ENCODE data around the gene RNF113B.

Gene RNF113B

DNA sequence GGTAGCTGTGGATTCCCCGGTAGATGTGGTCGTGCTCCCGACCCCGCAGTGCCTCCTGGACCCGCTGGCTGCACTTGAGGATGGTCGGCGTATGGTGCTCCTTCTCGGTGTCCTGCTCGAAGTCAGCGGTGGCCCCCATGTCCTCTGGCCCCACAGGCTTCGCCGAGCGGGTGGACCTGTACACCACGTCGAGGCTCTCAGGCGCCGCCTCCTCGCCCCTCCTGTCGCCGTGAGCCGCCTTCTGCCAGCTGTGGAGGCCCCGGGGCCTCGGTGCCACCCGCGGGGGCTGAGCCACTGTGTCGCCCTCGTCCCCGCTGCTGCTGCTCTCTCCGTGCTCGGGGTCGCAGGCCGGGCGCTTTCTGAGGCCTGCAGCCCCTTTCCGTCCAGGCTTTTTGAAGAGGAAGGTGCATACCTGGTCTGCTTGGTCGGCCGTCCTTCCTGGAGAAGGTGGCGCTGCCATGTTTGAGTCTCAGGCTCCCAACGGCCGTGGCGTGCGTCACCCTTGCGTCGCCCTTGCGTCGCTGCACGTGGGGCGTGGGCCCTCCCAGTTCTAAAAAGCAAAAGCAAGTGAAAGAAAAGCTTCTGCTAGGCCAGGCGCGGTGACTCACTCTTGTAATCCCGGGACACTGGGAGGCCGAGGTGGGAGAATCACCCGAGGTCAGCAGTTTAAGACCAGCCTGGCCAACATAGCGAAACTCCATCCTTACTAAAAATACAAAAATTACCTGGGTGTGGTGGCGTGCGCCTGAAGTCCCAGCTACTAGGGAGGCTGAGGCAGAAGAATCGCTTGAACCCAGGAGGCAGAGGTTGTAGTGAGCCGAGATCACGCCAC is at the start of gene RNF113B:
TSS of gene RNF113B (minus strand) at position 493 of the 832 bp plus-strand sequence. CDS start at position 460, 33 bp downstream.
- ATAC-seq: no peak

DNA sequence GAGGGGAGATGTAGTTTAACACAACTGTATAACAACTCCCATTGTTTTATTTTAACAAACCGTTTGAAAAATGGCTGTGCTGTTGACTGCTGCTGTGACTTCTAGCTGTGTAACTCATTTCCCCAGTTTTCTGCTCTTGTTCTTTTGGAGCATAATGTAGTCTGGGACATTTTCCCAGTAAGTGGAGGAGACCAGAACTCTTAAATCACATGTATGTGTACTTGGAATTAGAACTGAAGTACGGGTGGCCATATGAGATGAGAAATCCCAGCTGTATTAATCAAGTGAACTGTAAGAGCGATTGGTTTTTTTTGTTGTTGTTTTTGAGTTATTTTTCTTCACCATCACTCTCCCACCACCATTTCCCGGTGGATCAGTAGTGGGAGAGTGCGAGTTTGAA is 49.4 kb upstream of the RNF113B start:
- ATAC-seq: no peak

DNA sequence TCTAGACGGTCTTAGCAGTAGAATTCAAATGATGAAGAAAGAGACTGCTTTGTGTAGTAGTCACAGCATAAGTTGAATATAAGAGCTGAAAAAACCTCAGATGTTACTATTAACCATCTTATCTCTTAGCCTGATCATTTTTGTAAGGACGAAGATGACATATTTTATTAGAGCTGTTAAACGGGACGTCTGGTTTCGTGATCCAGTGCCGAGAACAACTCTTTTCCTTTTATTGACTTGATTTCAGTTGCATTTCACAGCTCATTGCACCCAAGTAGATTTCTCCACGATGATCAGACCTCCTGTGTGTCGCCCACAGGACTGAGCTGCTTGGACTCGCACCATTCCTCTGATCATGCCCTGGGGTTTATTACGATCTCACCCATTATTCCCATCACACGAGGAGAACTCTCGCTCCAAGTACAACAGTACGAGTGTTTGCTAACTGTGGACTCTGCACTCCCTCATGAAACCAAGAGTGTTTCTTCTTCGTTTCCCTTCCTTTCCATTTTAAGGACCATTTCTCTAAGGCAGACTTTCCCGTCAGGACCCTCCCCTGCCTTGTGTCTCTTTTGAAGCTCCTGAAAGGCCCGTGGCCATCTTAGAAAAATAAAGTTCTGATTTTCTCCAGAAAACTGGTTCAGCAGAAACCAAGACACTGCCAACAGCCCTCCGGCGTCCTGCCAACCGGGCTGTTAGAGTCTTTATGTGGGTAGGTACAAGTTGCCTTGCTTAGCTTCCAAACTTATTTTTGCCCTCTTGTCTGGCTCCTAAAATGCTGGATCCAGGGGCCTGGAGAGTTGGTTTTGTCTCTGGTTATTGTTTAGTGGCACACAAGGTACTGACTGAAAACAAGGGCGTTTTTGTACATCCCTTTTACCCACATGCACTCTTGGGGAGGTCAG is 48.2 kb upstream of the RNF113B start:
- ATAC-seq: no peak

DNA sequence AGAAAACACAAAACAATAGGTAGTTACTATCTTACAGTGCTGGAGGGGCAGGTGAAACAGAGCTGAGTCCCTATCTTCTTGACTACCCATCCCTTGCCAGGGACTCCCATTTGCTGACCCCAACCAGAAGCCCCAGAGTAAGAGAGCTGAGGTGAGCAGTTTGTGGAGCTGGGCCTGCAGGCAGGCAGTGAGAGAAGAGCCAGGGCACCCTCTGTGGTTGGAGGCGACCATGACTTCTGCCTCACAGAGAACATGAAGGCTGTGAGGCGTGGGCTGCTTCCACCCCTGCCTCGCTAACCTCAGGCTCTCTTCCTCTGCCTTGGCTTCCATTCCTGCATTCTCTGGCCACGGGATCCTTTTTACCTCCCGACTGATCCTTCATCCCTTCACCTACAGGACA is 47.5 kb upstream of the RNF113B start:
- no peak for ATAC-seq

DNA sequence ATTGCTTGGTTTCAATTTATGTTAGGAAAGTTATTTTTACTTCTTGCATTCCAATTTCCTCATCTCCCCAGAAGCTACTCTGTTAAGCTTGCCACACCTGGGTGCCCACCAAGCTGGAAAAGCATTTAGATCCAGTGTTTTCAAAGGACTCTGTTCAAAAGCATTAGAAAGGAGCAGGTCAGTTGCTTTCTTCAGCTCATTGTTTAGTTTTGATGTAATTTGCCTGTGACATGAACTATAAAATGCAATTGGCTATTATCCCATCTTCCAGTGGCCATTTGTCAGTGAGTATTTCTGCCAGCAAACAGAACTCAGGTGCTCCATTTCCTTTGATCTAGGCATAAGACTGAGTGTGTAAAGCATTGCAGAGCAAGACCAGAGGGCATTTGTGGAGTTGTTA is 46.7 kb upstream of the RNF113B start:
- no peak for ATAC-seq

DNA sequence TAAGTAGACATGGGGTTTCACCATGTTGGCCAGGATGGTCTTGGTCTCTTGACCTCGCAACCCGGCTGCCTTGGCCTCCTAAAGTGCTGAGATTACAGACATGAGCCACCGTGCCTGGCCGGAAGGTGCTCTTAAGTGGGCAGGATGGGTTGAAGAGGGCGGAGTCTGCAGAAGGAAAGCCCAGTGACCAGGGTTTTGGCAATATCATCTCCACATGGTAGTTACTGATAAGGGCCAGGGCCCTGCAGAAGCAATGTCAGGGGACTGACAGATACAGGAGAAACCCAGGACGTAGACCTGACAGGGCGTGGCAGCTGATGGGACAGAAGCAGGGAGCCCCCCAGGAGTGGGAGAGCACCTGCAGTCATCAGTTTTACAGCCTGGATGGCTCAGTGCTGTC is 45.7 kb upstream of the RNF113B start:
- ATAC-seq: no peak

DNA sequence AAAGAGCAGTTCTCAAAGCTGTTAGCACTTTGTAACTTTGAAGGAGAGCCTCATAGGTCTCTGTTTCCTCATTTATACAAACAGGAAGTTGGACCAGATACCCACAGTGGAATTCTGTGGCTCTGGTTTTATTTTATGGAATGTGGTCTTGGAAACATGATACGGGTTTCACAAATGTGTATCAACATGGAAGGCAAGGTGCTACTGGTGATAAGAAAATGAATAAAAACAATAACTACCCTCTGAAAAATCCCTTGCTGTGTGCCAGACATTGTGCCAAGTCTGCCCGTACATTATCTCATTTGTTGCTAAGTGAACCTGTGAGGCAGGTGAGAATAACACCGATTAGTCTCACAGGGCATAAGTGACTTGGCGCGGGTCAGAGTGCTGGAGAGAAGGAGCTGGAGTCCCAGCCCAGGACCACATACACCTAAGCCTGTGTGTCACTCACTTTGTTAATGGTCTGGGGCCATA is 45.0 kb upstream of the RNF113B start:
- ATAC-seq: no peak

DNA sequence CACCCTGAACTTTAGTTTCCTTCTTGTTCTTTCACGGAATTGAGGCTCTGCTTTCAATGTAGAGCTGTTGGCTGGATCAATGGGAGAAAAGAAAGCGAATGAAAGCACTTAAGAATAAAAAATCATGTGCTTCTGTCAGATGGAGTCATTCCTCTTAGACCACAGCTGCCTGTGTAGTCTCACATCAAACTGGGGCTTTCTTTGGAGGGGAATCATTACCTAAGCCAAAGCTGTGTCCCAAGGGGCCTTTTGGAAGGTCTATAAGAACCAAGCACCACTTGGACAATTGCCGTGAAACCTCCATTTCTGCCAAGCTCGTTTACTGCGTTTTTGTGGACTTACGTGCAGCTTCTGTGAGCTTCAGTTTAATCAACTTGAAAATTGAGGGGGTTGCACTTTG is 44.2 kb upstream of the RNF113B start:
- no peak for ATAC-seq

DNA sequence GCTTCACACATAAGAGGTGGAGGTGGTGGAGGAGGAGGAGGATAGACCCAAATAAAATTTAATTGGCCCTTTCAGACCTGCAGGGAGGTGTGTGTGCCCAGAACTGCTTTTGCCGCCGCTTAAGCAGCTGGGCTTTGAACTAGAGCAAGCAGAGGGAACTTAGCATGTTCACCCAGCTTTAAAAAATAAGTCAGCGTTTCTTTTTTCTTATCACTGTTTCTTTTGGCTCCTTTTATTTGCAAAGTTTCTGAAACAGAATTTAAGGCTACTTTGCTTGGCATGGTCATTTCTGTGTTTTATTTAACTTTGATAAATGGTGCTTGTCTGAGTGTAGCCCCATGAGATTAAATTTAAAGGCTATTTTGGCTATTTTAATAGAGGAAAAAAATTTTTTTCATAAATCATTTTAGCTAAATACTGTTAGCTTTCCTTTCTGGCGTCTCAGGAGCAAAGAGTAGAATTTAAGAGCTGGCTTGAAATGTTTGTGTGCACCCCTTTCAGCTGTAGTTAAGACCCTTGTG is 43.3 kb upstream of the RNF113B start:
- ATAC-seq: no peak

DNA sequence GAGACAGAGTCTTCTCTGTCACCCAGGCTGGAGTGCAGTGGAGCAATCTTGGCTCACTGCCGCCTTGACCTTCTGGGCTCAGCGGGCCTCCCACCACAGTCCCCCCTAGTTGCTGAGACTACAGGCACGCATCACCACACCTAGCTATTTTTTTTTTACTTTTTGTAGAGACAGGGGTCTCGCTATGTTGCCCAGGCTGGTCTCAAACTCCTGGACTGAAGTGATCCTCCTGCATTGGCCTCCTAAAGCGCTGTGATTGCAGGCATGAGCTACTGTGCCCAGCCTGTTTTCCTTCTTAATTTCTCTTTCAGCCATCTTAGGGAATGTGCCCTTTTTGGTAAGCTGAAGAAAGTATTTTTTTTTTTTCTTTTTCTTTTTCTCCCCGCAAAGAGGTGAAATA is 42.6 kb upstream of the RNF113B start:
- no peak for ATAC-seq

DNA sequence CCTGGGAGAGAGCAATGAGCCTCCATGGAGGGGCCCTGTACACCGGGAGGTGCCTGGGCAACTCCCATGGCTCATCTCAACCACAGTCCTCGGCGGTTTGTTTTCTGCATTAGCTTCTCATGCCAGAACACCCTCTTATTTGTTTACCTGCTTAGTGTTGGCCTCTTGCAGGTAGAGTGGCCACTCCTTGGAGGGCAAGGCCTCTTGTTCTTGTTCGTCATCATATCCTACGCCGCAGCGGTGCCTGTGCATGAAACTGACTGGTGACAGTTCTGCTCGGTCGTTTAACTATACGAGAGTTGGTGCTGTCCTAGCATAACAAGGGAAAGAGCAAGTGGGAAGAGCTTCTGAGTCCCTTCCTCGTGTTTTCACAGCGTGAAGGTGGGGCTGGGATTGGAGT is 40.5 kb upstream of the RNF113B start:
- no peak for ATAC-seq

DNA sequence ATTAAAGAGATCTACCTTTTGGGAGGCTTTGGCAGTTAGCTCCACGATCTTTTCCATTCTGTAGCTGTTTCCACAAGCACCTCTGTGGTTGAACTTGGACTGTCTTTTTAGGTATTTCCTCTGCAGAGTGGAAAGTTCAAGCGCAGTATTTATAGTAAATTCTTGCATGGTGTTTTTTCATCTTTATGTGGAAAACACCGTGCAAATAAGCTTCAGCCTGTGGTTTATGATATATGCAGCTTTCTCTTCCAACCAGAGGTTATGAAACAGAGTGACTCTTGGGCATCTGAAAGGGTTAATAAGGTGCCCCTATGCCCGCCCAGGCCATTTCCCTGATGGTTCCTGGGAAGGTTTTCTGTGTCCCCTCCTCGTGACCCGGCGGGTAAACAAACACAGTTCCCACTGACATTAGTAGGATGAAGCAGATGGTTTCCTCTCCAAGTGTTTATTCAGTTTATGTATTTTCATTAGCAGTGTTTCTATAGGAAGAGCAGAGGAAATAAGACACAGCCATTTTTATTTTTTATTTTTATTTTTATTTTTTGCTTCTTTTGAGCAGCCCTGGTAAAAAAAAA is 39.7 kb upstream of the RNF113B start:
- no peak for ATAC-seq

DNA sequence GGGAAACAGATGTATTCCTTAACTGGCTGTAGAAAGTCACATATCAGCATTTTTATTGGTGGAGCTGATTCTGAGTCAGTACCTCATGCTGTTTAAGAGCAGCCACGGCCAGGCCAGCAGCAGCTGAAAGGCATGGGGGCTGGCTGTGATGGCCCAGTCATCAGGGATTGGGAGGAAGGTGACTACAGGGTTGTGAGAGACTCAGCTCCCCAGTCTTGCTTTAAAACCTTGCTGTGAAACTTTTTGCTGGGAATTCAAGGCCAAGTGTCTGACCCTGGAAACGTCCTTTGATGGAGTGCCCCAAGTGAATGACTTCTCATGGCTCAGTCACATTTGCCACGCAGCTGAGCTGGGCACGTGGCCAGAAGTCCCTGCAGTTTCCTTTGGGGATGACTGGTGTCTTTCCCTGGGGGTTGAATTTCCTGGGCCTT is 39.1 kb upstream of the RNF113B start:
- no peak for ATAC-seq

DNA sequence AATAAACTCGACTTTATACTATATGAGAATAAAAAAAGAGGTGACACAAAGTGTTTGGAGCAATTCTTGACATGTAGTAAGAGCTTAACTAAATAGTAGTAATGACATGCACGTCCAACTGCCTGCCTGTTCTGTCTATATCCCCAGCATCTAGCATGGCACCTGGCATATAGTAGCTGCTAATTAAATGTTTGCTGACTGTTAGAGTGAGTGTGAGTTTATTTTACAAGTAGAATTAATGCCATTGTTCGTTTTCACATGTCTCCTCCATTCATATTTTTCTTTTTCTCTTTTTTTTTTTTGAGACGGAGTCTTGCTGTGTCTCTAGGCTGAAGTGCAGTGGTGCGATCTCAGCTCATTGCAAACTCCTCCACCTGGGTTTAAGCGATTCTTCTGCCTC is 38.4 kb upstream of the RNF113B start:
- ATAC-seq: no peak

DNA sequence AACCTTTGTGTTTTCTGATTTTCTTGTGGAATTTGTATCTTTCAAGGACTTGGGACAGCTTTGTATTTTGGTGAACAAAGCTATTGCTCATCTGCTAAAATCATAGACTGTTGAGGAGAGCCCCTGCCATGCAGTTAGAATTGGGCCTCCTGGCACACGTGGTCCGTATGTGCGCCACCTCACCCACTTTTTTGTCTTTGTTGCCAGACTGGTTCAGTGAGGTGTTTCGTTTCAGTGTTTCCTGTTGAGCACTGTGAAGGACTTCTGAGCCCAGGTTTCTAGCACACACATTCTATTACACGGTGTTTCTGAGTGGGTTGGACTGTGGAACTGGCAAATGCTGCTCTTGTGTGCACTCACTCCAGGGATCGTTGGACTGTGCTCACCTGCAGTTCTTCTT is 37.6 kb upstream of the RNF113B start:
- no peak for ATAC-seq

DNA sequence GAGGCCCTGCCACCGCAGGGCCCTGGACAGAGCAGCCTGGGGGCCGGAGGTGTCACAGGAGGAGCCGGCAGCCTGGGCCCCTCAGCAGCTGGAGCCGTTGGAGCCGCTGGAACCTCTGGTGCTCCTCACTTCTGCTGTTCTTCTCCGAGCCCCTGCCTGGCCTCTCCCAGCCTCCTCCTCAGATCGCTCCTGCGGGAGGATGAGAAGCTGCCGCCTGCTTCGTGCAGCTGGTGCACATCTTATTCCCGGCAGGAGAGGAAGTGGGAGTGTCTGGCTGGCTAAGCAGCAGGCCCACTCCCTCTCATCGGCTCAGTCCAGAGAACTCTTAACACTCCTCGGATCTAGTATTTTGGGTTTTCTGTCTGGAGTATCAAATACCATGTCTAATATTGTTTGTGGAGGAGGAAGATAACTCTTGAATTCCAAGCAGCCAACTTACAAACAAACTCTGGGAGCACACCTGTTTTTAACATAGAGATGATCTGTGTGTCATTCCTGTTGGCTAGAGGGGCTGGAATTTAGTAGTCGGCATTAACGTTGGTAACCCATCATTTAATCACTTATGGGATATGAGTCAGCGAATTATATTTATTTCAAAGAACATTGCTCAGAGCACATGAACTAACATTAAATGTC is 37.1 kb upstream of the RNF113B start:
- no peak for ATAC-seq

DNA sequence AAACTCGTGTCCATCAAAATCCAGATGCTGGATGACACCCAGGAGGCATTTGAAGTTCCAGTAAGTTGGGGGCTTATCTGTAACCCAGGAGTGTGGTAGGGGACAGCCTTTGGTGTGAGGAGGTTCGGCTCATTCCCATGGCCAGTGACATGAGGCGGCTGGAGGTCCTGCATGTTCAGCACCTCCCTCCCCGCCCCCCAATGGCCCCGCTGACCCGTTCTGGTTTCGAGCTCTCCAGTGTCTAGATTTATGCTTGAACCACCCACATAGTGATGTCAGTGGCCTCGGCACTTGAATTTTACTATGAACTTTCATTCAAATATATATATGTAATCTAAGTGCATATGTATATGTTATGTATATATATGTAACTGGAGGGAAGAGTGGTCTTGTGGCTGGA is 36.3 kb upstream of the RNF113B start:
- ATAC-seq: no peak

DNA sequence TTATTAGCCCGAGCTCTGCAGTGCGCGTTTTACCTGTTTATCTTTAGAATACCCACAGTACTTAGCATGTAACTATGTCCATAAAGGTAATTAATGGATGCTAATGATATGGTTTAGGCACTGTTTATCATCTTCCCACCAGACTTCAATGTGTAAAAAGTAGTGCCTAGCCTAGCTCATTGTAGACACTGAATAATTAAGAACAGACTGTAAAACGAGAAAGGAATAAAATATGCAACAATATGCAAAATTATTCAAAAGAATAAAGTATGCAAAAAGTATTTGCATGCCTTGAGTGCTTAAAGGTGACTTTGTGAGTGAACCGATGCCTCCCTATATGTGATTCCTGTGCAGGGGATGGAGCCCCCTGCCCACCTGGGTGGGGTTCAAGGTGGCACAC is 35.7 kb upstream of the RNF113B start:
- ATAC-seq: no peak

DNA sequence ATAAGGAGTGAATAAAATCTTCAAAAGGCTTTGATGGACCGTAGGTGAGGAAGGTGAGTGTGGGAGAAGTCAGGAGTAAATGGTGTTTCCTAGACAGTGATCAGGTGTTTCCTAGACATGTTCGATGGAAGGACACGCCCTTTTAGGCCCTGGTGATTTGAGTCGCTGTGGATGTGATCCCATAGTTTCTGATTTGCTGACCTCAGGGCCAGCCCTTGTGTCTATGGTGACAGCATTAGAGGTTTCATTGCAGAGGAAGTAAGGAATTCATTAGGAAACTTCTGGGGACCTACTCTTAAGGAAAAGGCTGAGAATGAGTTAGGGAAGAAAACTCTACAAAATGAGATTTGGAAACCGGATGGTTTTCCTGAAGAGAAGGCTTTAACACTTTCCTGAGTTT is 31.5 kb upstream of the RNF113B start:
- no peak for ATAC-seq

DNA sequence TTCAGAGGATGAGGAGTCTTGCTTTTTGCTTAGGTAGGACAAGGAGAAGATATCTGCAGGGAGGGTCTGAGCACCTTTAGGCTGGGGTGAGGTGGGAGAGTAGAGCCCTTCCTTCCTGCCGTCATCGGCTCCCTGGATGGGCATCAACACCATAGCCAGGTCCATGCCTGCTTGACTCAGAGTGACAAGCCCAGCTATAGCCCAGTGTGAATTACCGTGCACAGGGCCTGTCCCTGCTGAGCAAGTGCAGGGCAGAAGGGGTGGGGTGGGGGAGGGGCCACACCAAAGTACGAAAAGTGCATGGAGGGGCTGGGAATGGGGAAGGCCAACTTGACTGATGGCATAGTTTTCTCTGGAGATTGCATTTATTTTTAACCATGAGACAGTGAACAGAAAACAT is 30.3 kb upstream of the RNF113B start:
- no peak for ATAC-seq

DNA sequence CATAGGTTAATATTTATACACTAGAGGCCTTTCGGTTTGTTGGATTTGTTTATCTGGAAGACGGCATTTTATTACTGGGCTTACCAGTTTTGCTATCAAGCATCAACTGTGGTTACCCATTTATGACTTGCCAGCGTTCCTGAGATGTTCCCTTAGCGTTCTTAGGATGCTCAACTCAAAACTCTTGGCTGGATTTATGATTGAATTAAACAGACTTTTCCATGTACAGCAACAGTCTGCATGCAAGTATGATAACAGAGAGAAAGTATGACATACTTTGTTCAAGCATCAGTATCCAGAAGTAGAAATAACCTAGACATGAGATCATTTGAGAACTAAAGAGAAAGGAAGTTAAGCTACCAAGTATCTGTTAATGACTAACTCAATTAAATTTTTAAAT is 29.9 kb upstream of the RNF113B start:
- ATAC-seq: no peak

DNA sequence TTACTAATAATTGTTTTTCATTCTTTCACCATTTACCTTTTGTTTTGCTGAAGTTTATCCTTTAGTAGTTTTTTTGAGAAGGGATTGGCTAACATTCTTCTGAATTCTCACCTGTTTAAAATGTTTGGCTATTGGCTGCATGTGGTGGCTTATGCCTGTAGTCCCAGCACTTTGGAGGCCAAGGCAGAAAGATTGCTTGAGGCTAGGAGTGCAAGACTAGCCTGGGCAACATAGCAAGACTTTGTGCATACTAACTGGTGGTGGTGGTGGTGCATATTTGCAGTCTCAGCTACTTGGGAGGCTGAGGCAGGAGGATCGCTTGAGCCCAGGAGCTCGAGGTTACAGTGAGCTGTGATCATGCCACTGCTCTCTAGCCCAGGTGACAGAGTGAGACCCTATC is 27.5 kb upstream of the RNF113B start:
- ATAC-seq: no peak

Measured in activated CD4-positive, CD25-positive, alpha-beta regulatory T cell treated with anti-CD3 and anti-CD28 coated beads, Interleukin-2, amount 50 U/mL, for 24 hours (primary cell).